Parietal lobe (tissue), 2 donors: Measurements from ENCODE around the gene FRMD6. TPM values are rescaled to one million over a fixed set of nuclear protein-coding genes. Genes with fewer than 3 reads are reported as not detected.

Source experiments
- small RNA-seq: library from RNA; depleted of rRNA; stranded (forward); fragments of <200 nt; gene quantifications from one replicate; pipeline ENCODE3, GENCODE V24; 2014; ENCODE audit warnings: low replicate concordance
- total RNA-seq: library from RNA; depleted of rRNA; stranded (reverse); fragments of >200 nt; gene quantifications from one replicate; pipeline ENCODE4 v1.2.3, GENCODE V29; 2014

Gene FRMD6
- total RNA-seq = 14.4 TPM

DNA sequence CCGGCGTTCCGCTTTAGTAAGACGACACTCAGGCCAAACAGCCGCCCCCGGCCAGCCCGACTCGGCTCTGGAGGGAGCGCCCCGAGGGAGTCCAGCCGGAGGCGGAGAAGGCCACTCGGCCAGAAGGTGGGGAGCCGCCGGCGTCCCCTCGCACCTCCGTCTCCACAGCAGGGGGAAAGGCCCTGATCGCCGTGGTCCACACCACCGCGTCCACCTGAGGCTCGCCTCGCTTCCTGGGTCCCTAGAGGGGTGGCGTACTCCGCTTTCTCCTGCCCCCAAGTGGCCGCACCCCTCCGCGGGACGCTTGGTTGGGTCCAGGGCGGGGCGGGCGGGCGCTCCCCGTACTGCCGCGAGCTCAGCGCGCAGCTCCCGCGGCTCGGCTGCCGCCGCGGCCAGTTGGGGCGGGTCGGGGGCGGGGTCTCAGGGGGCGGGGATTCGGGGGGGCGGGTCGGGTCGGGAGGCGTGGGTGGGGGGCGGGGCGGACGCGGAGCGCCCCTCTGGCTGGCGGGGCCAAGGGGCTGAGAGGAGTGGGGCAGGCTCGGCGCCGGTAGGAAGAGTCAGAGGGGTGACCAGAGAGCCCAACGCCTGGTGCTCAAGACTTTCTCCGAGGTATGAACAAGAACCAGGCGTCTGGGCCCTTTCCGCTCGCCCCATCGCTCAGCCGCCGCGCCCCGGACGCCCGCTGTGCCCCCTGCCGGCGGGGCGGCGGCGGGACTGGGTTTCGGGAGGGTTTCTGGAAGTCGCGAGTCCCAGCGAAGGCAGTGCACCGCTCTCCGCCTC lies at the start of gene FRMD6:
FRMD6 (plus strand) TSS at position 523 of the 780 bp plus-strand sequence. CDS start 37,927 bp downstream, outside the sequence.

Small RNAs within 50 kb of the gene (small RNA-seq; reads per million reads assigned to genes)
- gene OR7E159P = not detected
- not detected for gene RNA5SP385
- not detected for gene RNU6-301P

Other genes starting within 250 kb of the FRMD6 start
- 342 TPM for gene GNG2, start 208.7 kb downstream of the FRMD6 start, total RNA-seq